K562 (cell line): ENCODE measurements around the gene CDC14B. TPM values are rescaled to one million over a fixed set of nuclear protein-coding genes. Genes with fewer than 3 reads are reported as not detected.

Experiments used
- CEBPG ChIP-seq, 3 experiments: fragments of 200-800 bp in 1 of 3; sonication (Bioruptor generic) in 1 of 3; sonication (generic) in 1 of 3; formaldehyde crosslinking in 1 of 3; IDR thresholded peaks in 2 of 3; conservative IDR thresholded peaks in 1 of 3; 2 replicates each; pipeline versions ENCODE4 v1.6.1 to v1.8.0; 2016 to 2022; ENCODE audit warnings: missing compliant biosample characterization in 2 of 3, missing genetic modification characterization in 2 of 3, mild to moderate bottlenecking in 1 of 3, missing genetic modification reagents in 1 of 3
- CHD2 ChIP-seq: IDR thresholded peaks from 2 replicates; pipeline ENCODE4 v1.6.1; 2011; ENCODE audit warnings: low read depth, low read length
- ELF1 ChIP-seq: fragments of 200-800 bp; sonication (Bioruptor generic); IDR thresholded peaks from 2 replicates; pipeline ENCODE4 v1.6.1; 2016; ENCODE audit warnings: missing genetic modification characterization, missing compliant biosample characterization
- FOSL1 ChIP-seq: fragments of 200-800 bp; sonication (Bioruptor generic); conservative IDR thresholded peaks from 2 replicates; pipeline ENCODE4 v1.6.1; 2016; ENCODE audit warnings: missing genetic modification characterization, missing compliant biosample characterization
- FOXP1 ChIP-seq: sonication (generic); formaldehyde crosslinking; IDR thresholded peaks from 2 replicates; pipeline ENCODE4 v1.8.0; 2022; ENCODE audit warnings: mild to moderate bottlenecking, missing genetic modification reagents
- HOMEZ ChIP-seq: fragments of 250-450 bp; sonication (Bioruptor Pico); IDR thresholded peaks from 2 replicates; pipeline ENCODE4 v1.4.0; 2020; ENCODE audit warnings: mild to moderate bottlenecking, moderate library complexity
- MAX ChIP-seq: sonication (generic); formaldehyde crosslinking; IDR thresholded peaks from 2 replicates; pipeline ENCODE4 v1.9.0; 2022; ENCODE audit warnings: mild to moderate bottlenecking, missing genetic modification reagents
- PKNOX1 ChIP-seq: fragments of 450-650 bp; IDR thresholded peaks from 2 replicates; pipeline ENCODE4 v1.6.1; 2016
- TGIF2 ChIP-seq: sonication (generic); formaldehyde crosslinking; IDR thresholded peaks from 2 replicates; pipeline ENCODE4 v1.8.1; 2022; ENCODE audit warnings: mild to moderate bottlenecking, missing genetic modification reagents, moderate library complexity
- ZC3H8 ChIP-seq: fragments of 450-650 bp; IDR thresholded peaks from 2 replicates; pipeline ENCODE4 v1.6.1; 2017
- ZFX ChIP-seq: sonication (generic); formaldehyde crosslinking; IDR thresholded peaks from 2 replicates; pipeline ENCODE4 v1.8.0; 2022; ENCODE audit warnings: mild to moderate bottlenecking, missing genetic modification reagents, moderate library complexity
- ZNF316 ChIP-seq: fragments of 450-650 bp; IDR thresholded peaks from 2 replicates; pipeline ENCODE4 v1.6.1; 2016
- ZNF830 ChIP-seq: fragments of 250-450 bp; sonication (Bioruptor Pico); IDR thresholded peaks from 2 replicates; pipeline ENCODE4 v1.5.0; 2021; ENCODE audit warnings: mild to moderate bottlenecking
- polyA plus RNA-seq, 8 experiments: library from polyadenylated mRNA; depleted of rRNA in 4 of 8; stranded (reverse) in 5 of 8; unstranded in 3 of 8; fragments of >200 nt; fragmentation: Nextera tagmentation in 2 of 8; fragmentation: Illumina TruSeq in 1 of 8; extraction: Ambion mirVana in 2 of 8; extraction: Trizol in 1 of 8; gene quantifications; 2 replicates each; pipeline versions ENCODE4 v1.2.1 to v1.2.3, GENCODE V29; 2011 to 2014; ENCODE audit warnings: inconsistent platforms in 1 of 8, missing spikeins in 1 of 8
- total RNA-seq, 7 experiments: library from RNA; depleted of rRNA in 6 of 7; stranded (reverse); fragments of >200 nt in 6 of 7; fragmentation: Illumina TruSeq in 2 of 7; extraction: Trizol in 2 of 7; gene quantifications; 2 replicates each; pipeline versions ENCODE4 v1.2.1 to v1.2.3, GENCODE V29; 2011 to 2021; ENCODE audit warnings: low replicate concordance in 1 of 7

CDC14B gene
- total and polyA plus RNA-seq, 9 of the 15 experiments (the other 6 are each of a cell fraction or from before 2014, with no cell fraction given) = 1.4 to 6.0 (median 3.8) TPM

- no peak for TF ChIP-seq HOMEZ
- TF ChIP-seq ZFX (CRISPR knock-in tag) = 0 out of 2 replicates have a peak, but pooled peaks have one; percentile 12
- TF ChIP-seq ZNF316 = peak; percentile 85
- no peak for TF ChIP-seq ZNF830 (CRISPR knock-in tag)
- TF ChIP-seq TGIF2 (CRISPR knock-in tag) = peak; percentile 56; the same call in 1 of the 2 replicates
- TF ChIP-seq CHD2 = no peak
- TF ChIP-seq ELF1 (tag) = no peak
- no peak for TF ChIP-seq ZC3H8
- 0 out of 2 replicates have a peak, but pooled peaks have one; percentile 4 for TF ChIP-seq CEBPG (CRISPR knock-in tag; IDR thresholded peaks at IDR 0.05)
- TF ChIP-seq CEBPG (tag; conservative IDR thresholded peaks at IDR 0.05 in 1 of 2, IDR thresholded peaks at IDR 0.05 in 1 of 2) = no peak
- TF ChIP-seq PKNOX1 = peak; percentile 77
- 0 out of 2 replicates have a peak, but pooled peaks have one; percentile 51 for TF ChIP-seq FOXP1 (CRISPR knock-in tag)
- no peak for TF ChIP-seq FOSL1
- TF ChIP-seq MAX (CRISPR knock-in tag) = 0 out of 2 replicates have a peak, but pooled peaks have one; percentile 10
These were observed 1.2 kb downstream of the CDC14B start (continued) for GRCh38 chr9:96618209-96619123.
